ENCODE measurements around the gene SCN5A.

DNA sequence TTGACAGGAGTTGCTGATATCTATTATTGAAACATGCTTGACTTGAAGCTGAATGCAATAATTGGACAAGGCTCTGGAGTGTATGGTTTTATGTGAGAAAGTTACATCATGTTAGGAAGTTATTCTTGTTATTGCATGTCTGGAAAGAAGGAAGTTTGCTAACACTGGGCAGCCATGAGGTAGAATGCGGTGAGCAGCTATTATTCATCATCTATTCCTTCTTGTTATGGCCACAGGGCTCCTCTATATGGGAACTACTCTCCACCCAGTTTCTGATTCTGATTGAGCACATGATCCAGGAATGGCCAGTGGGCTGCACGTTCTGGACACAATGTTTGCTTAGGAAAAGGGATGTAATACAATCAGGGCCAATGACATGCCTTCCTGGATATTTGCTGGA is 37.8 kb upstream of the SCN5A start:
- TF ChIP-seq, protein P1, sequence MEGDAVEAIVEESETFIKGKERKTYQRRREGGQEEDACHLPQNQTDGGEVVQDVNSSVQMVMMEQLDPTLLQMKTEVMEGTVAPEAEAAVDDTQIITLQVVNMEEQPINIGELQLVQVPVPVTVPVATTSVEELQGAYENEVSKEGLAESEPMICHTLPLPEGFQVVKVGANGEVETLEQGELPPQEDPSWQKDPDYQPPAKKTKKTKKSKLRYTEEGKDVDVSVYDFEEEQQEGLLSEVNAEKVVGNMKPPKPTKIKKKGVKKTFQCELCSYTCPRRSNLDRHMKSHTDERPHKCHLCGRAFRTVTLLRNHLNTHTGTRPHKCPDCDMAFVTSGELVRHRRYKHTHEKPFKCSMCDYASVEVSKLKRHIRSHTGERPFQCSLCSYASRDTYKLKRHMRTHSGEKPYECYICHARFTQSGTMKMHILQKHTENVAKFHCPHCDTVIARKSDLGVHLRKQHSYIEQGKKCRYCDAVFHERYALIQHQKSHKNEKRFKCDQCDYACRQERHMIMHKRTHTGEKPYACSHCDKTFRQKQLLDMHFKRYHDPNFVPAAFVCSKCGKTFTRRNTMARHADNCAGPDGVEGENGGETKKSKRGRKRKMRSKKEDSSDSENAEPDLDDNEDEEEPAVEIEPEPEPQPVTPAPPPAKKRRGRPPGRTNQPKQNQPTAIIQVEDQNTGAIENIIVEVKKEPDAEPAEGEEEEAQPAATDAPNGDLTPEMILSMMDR (IDR thresholded peaks at IDR 0.05; ENCODE audit: insufficient read depth, low read depth, low read length), result no peak
- TF ChIP-seq EZH2 (IDR thresholded peaks at IDR 0.05; ENCODE audit: insufficient read depth, low read length), result no peak
